HG03108 (cell line): ENCODE data around the gene KCNAB2.
"Not testable (repeated sequence)": the region's sequence is repeated elsewhere in the genome, so short reads cannot be mapped to it uniquely, and the experiment has no call there.

Experiments used
- ATAC-seq: cut with Tn5 transposase; IDR thresholded peaks from one replicate; pipeline ENCODE4 v1.9.1; 2021; ENCODE audit warnings: moderate library complexity; ENCODE audit not compliant: unreplicated experiment

The KCNAB2 gene

DNA sequence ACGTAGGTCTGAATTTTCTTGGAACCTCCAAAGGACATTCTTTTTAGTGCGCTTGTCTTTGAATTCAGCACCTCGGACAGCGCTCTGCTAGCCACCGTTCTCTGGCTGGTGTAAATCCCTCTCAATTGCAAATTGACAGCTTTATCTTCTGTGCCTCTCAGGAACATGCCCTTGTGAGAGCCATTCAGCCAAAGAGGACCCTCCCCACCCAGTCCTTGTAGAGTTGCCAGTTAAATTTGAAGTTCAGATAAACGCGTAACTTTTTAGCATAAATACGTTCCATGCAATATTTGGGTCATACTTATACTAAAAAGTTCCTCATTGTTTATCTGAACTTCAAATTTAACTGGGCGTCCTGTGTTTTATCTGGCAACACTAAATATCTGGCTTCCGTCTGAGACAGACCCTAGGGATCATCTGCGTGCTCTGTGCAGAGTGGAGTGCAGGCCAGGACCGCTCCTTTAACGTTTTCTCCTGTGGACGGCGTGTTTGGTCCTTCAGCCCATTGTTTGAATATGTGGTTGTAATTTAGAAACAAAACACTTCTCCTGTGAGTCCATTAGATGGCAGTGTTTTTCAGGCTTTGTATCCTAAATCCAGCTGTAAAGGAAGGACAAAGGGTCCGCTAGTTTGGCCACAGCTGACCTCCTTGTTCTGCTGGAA lies 7.0 kb downstream of the KCNAB2 start:
- no peak for ATAC-seq

DNA sequence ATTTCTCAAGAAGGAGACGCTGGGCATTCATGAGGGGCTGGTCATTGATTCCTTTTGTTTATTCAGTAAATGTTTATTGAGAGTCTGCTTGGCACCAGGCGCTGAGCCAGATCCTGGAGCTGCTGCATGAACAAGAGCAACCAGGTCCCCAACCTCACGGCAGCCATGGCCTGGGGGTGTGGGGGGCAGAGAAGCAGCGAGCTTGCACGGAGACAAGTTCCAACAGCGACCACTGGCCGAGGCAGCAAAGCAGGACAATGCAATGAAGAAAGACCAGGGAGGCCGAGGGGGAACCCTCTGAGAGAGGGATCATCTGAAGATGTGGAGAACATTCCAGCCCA lies 7.5 kb downstream of the KCNAB2 start:
- ATAC-seq = no peak

DNA sequence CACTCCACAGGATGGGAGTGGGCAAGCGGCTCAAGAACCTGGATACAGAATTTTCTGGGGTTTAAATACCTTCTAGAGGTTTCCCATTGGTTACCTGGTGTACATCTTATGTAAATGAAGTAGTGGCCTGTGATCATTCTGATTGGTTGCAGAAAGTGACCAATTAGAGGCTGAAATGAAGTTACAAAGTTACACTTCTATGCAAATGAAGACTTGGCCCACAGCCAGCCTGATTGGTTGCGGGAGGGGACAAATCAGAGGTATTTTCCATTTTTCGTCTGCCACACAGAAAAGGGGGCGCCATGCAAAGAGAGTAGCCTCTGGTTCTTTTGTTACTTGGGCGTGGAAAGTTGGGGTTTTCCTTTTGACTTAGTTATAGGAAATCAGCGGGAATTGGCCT lies 8.9 kb downstream of the KCNAB2 start:
- no peak for ATAC-seq

DNA sequence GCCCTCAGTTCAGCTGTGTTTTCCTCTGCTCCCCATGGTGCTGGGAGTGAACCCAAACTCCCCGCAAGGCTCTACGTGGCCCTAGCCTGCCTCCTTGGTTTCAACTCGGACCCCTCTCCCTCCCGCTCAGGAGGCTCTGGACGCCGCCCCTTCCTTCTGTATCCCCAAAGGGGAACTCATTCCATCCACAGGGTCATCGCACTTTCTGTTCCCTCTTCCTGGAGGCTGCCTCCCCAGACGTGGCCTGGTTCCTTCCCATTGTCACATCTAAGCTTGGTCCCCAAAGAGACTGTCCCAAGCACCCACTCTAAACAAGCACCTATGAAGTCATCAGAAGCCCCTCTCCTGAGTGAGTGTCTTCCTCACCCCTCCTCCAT lies 10.9 kb downstream of the KCNAB2 start:
- ATAC-seq = no peak

DNA sequence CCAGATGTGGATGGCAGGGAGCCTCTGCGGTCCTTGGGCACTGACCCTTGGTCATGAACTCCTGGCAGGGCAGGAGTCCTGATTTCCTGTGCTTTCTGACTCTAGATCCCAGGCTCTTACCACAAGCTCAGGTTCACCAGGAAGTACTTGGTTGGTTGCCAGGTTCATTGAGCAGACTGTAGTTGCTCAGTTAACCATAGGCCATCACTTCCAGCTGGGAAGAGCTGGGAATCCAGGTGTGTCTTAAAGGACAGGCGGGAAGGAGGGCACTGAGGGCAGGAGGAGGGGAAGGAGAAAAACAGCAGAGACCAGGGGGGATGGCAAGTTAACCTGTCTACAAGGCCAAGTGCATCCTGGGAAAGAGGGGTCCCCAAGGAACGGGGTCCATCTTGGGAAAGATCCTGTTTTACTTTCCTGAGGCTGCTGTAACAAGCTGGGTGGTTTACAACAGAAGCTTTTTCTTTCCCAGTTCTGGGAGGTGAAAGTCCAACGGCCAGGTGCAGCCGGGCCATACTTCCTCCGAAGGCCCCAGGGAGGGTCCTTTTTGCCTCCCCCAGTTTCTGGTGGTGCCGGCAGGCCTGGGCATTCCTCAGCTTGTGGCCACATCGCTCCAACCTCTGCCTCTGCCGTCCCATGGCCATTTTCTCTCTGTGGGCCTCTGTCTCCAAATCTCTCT lies 11.6 kb downstream of the KCNAB2 start:
- no peak for ATAC-seq

DNA sequence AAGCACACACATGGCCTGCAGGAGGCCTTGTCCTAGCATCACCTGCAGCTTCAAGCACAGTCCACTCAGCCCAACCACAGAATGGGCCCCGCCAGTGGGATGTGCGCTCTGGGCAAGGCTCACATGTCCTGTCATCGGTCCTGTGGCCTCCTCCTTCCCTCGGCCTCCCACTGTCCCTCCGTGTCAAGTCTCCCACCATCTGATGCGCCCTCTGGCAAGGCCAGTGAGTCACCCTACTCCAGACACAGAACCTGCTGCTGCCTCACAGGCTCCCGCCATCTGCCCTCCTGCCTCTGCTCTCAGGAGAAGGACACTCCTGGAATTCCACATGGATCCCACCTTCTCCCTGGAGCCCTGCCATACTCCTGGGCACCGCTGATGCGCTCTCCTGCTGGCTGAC lies 14.2 kb downstream of the KCNAB2 start:
- no peak for ATAC-seq

DNA sequence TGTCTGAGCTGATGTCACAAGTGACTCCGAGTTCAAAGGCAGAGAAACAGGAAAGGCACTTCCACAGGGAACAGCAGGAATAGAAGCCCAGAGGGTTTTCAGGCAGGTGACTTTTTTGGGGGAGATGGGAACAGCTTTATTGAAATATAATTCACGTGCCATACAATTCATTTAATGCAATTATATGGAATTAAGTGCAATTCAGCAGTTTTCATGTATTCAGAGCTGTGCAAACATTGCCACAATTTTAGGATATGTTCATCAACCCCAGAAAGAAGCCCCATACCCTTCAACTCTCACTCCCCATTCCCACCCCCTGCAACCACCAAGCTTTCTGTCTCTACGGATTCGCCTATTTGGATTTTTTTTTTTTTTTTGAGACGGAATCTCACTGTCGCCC lies 17.0 kb downstream of the KCNAB2 start:
- no peak for ATAC-seq

DNA sequence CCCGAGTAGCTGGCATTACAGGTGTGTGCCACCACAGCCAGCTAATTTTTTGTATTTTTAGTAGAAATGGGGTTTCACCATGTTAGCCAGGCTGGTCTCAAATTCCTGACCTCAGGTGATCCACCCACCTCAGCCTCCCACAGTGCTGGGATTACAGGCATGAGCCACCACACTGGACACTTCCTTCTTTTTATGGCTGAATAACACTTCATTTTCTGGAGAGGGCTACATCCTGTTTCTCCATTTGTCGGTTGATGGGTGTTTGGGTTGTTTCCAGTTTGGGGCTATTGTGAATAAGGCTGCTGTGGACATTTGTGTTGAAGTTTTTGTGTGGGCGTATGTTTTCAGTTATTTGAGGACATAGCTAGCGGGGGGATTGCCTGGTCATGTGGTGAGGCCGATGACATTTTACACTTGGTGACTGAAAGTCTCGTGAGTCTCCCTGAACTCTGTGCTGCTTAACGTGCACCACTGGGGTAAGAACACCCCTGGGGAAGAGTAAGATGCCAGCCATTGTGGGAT lies 17.9 kb downstream of the KCNAB2 start:
- not testable (repeated sequence) for ATAC-seq

DNA sequence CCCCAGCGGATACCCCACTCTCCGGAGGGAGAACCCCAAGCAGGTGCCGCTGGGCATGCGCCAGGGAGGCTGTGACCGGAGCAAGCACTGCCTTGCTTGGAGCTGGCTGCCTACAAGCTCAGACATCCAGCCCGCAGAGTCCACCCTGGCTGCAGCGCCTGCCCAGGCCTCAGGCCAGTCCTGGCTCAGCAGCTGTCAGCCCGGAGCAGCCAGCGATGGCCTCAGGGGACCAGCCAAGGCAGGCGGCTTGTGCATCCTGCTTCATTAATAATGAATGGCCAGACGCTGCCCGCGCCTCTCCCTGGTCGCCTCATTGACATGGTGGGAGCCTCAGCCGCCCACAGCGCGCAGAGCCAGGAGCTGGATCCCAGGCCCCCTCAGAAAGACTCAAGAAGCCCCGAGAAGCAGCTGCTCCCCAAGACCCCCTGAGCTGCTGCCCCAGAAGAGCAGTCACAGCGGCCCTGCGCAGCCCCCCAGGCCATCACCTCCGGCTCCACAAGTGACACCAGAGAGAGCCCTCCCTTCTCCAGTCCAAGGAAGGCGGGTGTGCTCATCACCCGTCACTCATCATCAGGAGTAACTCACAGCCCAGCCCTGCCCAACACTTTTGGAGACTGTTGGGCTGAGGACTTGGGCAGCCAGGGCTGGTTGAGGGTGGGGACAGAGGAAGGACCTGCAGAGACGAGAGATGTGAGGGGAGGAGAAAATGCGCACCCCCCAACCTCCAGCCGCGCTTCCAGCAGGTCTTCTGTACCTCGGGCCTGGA lies 19.6 kb downstream of the KCNAB2 start:
- no peak for ATAC-seq

DNA sequence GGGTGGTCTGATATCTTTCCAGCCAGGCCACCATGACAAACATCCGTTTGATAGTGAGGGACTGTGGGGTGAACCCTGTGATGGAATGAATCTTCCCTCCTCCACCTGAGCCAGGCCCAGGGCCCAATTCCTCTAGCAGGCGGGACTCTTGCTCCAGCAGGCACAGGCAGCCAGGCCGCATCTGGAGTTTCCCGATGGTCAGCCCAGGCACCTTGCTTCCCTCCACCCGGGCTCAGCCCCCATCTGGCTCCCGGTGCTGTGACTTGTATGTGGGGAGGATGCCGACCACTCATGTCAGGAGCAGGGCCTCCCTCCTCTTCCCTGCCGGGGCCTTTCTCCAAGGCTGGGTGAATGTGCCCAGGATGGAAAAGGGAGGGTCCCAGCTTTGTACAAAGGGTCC lies 21.0 kb downstream of the KCNAB2 start:
- ATAC-seq = no peak

DNA sequence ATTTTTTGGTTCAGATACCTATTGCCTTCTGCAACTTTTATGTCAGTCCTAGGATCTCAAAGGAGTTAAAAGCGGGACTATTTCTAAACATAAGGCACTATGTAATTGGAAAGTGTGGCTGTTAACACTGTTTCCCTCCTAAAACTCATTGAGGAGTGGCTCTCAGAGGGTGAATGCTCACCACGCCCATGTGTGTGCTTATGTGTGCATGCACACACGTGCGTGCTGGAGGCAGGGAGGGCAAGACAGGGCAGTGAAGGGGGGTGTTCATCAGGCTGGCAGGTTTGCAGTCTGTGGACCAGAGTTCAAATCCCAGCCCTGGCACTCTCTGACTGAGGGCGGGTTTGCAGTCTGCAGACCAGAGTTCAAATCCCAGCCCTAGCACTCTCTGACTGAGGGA lies 22.4 kb downstream of the KCNAB2 start:
- ATAC-seq = no peak

DNA sequence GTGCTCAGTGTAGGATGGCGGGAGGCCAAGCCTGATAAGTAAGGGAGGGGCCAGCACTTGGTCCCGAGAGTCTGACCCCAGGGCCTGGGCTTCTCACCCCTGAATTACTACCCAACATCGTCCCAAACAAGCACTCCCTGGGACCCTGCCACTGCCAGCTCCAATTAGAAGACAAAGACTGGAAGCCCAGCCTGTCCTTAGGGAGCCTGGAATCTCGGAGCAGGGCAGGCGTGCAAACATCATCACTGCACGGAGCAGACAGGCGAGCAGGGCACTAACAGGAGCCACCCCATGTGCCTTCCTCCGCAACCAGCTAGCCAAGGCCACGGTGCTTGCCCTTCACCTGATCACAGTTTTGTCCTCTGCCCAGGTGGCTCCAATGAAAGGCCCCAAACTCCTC lies 23.2 kb downstream of the KCNAB2 start:
- ATAC-seq = no peak

DNA sequence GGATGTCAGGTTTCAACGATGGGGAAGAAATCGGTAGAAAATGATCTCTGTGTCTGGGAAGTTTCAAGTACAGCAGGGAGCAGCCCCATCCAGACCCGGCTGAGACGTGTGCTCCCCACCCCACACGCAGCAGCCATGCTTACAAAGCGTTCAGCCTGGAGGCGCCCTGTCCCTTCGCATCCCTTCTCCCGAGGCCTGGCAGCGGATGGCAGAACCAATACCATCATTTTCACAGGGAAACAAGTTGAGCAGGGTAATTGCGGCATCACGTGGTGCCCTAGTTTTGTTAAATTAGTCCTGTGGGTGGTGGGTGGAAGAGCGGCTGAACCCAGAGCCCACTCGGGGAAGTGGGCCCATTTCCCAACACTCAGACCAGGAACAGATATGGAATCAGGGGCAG lies 23.9 kb downstream of the KCNAB2 start:
- ATAC-seq = no peak

DNA sequence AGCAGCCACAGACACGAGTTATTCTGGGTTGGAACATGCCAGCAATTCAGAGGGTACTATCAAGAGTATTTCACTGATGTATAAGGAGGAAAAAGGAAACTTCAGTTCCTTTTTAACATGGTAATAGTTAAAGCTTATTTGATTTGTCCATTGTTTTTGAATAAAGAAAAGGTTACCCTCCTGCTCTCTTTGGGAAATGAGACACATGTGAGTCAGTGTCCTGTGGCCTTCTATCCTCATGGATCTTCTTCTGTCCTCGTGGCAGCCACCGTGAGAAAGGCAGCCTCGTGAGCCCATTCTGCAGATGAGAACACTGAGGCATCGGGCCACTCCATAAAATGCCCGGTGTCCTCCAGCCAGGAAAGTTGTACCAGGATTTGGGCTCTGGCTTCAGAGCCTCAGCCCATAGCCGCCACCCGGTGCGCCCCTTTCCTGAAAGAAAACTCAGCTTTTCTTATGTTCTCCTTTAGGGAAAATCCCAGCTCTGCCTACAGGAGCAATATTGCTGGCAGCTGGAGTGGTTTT lies 24.8 kb downstream of the KCNAB2 start:
- no peak for ATAC-seq

DNA sequence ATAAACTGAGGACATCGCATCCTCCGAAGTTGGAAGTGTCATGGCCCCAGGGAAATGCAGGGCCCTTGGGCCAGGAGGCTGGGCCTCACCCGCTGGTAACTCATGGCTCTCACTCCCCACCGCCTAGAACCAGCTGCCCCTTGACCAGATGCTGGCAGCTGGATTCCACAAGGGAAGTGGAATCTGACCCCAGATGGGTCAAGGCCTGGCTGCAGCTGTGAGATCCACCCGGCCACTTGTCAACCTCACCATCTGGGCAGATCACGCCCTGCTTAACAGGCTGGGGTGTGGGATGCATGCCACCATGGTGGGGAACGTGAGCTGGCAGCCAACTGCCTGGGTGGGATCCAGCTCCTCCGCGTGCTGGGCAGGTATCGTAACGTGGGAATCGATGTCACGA lies 25.5 kb downstream of the KCNAB2 start:
- ATAC-seq = no peak

DNA sequence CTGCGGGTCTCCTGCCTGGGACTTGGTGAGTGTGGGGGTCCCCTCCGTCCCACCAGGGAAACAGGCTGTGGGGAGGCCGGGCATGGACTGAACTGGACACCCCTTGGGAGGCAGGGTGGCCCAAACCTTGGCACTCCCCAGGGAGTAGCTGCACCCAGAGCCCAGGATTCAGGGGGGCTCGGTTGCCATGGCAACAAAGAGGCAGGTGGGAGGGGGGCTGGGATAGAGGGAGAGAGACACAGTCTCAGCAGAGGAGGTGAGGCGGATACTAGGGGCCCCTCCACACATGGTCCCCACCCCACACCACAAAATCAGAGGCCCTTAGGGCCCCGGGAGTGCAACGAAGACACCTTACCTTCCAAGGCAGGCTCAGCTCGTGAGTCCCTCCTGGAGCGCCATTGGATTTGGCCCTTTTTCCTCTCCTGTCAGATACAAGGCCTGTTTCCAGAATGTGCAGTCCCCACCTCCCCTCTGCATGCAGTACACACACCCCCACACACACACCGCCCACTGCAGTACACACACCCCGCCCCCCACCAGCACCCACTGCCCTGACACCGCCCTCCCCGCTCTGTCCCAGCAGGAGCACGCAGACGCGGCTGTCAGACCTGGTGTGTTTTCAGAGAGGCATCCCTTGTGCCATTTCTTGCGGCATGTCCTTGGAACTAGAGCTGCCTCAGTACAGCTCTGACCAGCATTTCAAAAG lies 27.2 kb downstream of the KCNAB2 start:
- ATAC-seq = no peak

DNA sequence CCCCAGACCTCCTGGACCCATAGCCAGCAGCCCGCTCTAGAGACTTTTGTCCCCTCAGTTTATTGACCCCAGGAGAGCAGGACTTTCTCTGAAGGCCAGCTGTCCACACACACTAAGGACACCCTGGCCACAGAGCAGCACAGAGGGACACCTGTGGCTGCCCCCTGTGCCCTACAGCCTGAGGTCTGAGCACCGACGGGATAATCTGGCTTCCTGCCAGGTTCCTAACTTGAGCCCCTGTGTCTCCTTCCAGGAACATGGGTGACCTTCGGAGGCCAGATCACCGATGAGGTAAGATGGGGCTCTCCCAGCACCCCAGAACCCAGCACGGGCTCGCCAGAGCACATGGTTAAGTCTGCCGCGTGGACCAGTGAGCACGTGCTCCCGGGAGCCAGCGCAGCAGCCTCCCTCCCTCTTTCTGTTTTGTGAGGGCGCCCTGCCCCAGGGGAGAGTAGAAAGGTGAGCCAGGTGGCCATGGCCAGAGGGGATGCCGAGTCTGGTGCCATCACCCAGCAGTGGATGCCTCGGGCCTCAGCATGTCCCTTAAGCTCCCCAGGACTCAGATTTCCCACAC lies 27.9 kb downstream of the KCNAB2 start:
- ATAC-seq = no peak

DNA sequence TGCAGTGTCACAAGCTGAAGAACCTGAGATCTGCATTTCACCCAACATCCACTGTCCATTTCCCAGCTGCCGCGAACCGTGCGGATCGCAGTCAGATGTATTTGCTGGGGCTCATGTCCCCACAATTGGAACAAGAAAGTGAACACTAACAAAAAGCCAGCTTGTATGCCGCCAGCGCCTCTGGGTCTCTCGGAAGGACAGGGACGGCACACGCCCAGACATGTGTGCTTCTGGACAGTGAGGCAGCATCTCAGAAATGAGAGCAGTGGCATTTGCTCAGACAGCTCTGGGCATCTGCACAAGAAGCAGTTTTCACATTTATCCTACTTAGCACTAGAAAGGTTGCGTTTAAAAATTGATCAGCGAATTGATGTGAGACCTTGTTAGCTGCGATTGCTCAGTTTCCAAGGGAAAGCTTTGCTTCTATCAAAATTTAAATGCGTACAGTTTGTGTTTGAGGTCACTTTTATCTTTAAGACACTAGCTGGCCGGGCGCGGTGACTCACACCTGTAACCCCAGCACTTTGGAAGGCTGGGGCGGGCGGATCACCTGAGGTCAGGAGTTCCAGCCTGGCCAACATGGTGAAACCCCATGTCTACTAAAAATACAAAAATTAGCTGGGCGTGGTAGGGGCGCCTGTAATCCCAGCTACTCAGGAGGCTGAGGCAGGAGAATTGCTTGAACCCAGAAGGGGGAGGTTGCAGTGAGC lies 28.7 kb downstream of the KCNAB2 start:
- no peak for ATAC-seq

DNA sequence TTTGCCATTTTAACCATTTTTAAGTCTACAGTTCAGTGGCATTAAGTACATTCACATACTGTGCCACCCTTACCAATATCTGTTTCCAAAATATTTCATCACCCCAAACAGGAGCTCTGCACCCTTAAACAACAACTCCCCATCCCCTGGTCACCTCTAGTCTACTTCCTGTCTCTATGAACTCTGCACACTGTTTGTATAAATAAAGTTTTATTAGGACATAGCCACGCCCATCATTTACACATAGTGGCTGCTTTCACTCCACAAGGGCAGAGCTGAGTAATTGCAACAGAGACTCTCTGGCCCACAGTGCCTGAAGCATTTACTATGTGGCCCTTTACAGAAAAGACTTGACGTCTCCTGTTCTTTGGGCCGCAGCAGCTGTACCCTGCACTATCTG lies 30.1 kb downstream of the KCNAB2 start:
- no peak for ATAC-seq

DNA sequence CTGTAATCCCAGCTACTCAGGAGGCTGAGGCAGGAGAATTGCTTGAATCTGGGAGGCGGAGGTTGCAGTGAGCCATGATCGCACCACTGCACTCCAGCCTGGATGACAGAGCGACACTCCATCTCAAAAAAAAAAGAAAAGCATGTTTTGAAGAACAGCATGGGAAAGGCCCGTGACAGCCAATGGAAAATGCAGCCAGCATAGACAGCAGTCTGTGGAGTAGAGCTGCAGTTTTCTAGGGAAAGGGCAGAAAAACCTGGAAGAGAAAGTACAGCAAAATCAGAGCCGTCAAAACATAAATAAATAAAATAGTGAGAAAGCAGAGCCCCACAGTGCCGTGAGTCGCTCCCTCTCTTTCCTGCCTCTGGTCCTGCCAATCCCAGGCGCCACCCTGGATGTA lies 31.4 kb downstream of the KCNAB2 start:
- not testable (repeated sequence) for ATAC-seq
